Spleen (tissue), 7 donors: ENCODE results near the gene HSPA12B.

ENCODE experiments used
- CTCF ChIP-seq, 11 experiments: fragments of 200-600 bp in 7 of 11; fragments of 450-650 bp in 4 of 11; sonication (generic) in 4 of 11; IDR thresholded peaks in 8 of 11; conservative IDR thresholded peaks in 3 of 11; 1 replicate in 7 of 11; 2 replicates in 4 of 11; pipeline versions ENCODE4 v1.4.0 to v1.8.0; 2016 to 2021; ENCODE audit warnings: antibody characterized with exemption in 11 of 11, inconsistent platforms in 4 of 11, mild to moderate bottlenecking in 1 of 11
- POLR2A ChIP-seq, 3 donors: fragments of 450-650 bp; IDR thresholded peaks; one replicate each; pipeline ENCODE4 v1.5.1; 2017; ENCODE audit warnings: antibody characterized with exemption in 3 of 3, mild to moderate bottlenecking in 1 of 3
- POLR2AphosphoS5 ChIP-seq, 3 donors: sonication (generic); formaldehyde crosslinking; IDR thresholded peaks; one replicate each; pipeline ENCODE4 v1.5.1; 2017; ENCODE audit warnings: antibody characterized with exemption in 3 of 3
- donor health status: DM: no; HTN: no; CAD: no; lungs with moderate emphysema.
- donor health status: DM: no; HTN: no; CAD: no.
- donor health status: DM: no; HTN: no; CAD: no.

GRCh38 chr20:3686421-3686820 lies 46.1 kb upstream of the HSPA12B start:
- TF ChIP-seq CTCF (IDR thresholded peaks at IDR 0.05 in 8 of 11, conservative IDR thresholded peaks at IDR 0.05 in 3 of 11) (no peak), POLR2A (IDR thresholded peaks at IDR 0.05) (no peak), POLR2AphosphoS5 (IDR thresholded peaks at IDR 0.05) (no peak)
